H54 (cell line): ENCODE measurements around the gene MAP1LC3B.
A peak's percentile ranks its signal among the peaks of the same experiment; 100 is the strongest.

Experiments used
- DNase-seq: peaks from one replicate; pipeline ENCODE4 v3.0.0; 2011; ENCODE audit warnings: low spot score, mixed read lengths; ENCODE audit not compliant: insufficient read length
- FAIRE-seq: peaks from 3 replicates; lab custom pipeline; 2011; peaks lifted over from hg19 to GRCh38; lab: Jason Lieb, UNC
- POLR2A ChIP-seq: IDR thresholded peaks from 2 replicates; pipeline ENCODE4 v1.6.1; 2011; ENCODE audit warnings: low read depth, mild to moderate bottlenecking, low read length

MAP1LC3B gene

GRCh38 chr16:87434146-87434667 lies 42.1 kb downstream of the MAP1LC3B start:
- FAIRE-seq (no peak), DNase-seq (no peak)
- TF ChIP-seq POLR2A = no peak

GRCh38 chr16:87435372-87436224 lies 43.5 kb downstream of the MAP1LC3B start:
- FAIRE-seq = peak; percentile 52
- DNase-seq = peak; percentile 16
- no peak for TF ChIP-seq POLR2A

GRCh38 chr16:87436225-87437172 lies 44.4 kb downstream of the MAP1LC3B start:
- no peak for TF ChIP-seq POLR2A
- DNase-seq (no peak), FAIRE-seq (no peak)

GRCh38 chr16:87437327-87437726 lies 45.2 kb downstream of the MAP1LC3B start:
- DNase-seq (no peak), FAIRE-seq (no peak)
- TF ChIP-seq POLR2A = no peak

- FAIRE-seq = no peak
These were observed 45.9 kb downstream of the MAP1LC3B start for GRCh38 chr16:87437911-87438610.

GRCh38 chr16:87438611-87438985 lies 46.5 kb downstream of the MAP1LC3B start:
- DNase-seq (no peak), FAIRE-seq (no peak)
- no peak for TF ChIP-seq POLR2A

More at GRCh38 chr16:87437911-87438610, 45.9 kb downstream of the MAP1LC3B start:
- TF ChIP-seq POLR2A = no peak
- DNase-seq = no peak

GRCh38 chr16:87439926-87440325 lies 47.8 kb downstream of the MAP1LC3B start:
- DNase-seq (no peak), FAIRE-seq (no peak)
- no peak for TF ChIP-seq POLR2A

- TF ChIP-seq POLR2A = no peak
- no peak for FAIRE-seq
- DNase-seq = peak; percentile 48
These were observed 49.9 kb downstream of the MAP1LC3B start for GRCh38 chr16:87441886-87442580.

- DNase-seq (no peak), FAIRE-seq (no peak)
- TF ChIP-seq POLR2A = no peak
These were observed 50.4 kb downstream of the MAP1LC3B start for GRCh38 chr16:87442581-87442966.

GRCh38 chr16:87443016-87443415 lies 50.9 kb downstream of the MAP1LC3B start:
- FAIRE-seq (no peak), DNase-seq (no peak)
- TF ChIP-seq POLR2A = no peak

GRCh38 chr16:87443964-87444363 lies 51.8 kb downstream of the MAP1LC3B start:
- FAIRE-seq (no peak), DNase-seq (no peak)
- no peak for TF ChIP-seq POLR2A

GRCh38 chr16:87445486-87445885 lies 53.4 kb downstream of the MAP1LC3B start:
- TF ChIP-seq POLR2A = no peak
- FAIRE-seq (no peak), DNase-seq (no peak)

- TF ChIP-seq POLR2A = no peak
- no peak for DNase-seq
- FAIRE-seq = no peak
These were observed 54.3 kb downstream of the MAP1LC3B start for GRCh38 chr16:87446479-87446878.
